ENCODE measurements around the gene GATA3. TPM values are rescaled to one million over a fixed set of nuclear protein-coding genes. Genes with fewer than 3 reads are reported as not detected.
A peak's percentile ranks its signal among the peaks of the same experiment; 100 is the strongest.

The GATA3 gene
- total RNA-seq, 3 donors from 2014 or later (not counting 1 experiment from before 2014, with no cell fraction given), result 50.3 to 92.2 (median 68.8) TPM

GRCh38 chr10:8059191-8059936, 4.9 kb downstream of the GATA3 start:
- 53% methylated on average over 15 of the region's 16 CpGs for WGBS (ENCODE audit: insufficient coverage)
- Histone ChIP-seq H3K27me3 (ENCODE audit: control insufficient read depth, insufficient read depth, low read length) (no peaks in the 10 kb centered on the region), H3K4me1 (ENCODE audit: control insufficient read depth, insufficient read depth, low read length) (peaks cover 69% of the 10 kb centered on the region), H3K4me3 (ENCODE audit: low read length) (peak overlapping the region; percentile 29), H3K9me3 (ENCODE audit: control insufficient read depth, insufficient read depth, low read length) (no peaks in the 10 kb centered on the region), H3K27ac (ENCODE audit: low read length) (peak overlapping the region; percentile 83), H3K36me3 (ENCODE audit: control insufficient read depth, insufficient read depth, low read length) (peaks cover 30% of the 10 kb centered on the region)
- H3K4me1 Mint-ChIP-seq, result peaks cover 82 to 83% of the 10 kb centered on the region in 2 donors
- H3K4me3 Mint-ChIP-seq, result peak overlapping the region; percentile 96
- H3K27me3 Mint-ChIP-seq (ENCODE audit: low read depth in 2 of 2), result no peaks in the 10 kb centered on the region
- intact Hi-C loops (cut with micrococcal nuclease), result no loop called here
- peak overlapping the region; percentile 86 to 98 for H3K27ac Mint-ChIP-seq
- peak in 1 of 2 donors; percentile 62 for DNase-seq
- TF ChIP-seq CTCF (IDR thresholded peaks at IDR 0.05), result no peak
- no peak for ATAC-seq
- no peaks in the 10 kb centered on the region for H3K9me3 Mint-ChIP-seq
- peaks cover 5% of the 10 kb centered on the region for H3K36me3 Mint-ChIP-seq

GRCh38 chr10:8060010-8060703, 5.7 kb downstream of the GATA3 start:
- Histone ChIP-seq H3K36me3 (ENCODE audit: control insufficient read depth, insufficient read depth, low read length) (peaks cover 36% of the 10 kb centered on the region), H3K27ac (ENCODE audit: low read length) (peak overlapping the region; percentile 83), H3K4me3 (ENCODE audit: low read length) (peak overlapping the region; percentile 29), H3K9me3 (ENCODE audit: control insufficient read depth, insufficient read depth, low read length) (no peaks in the 10 kb centered on the region), H3K4me1 (ENCODE audit: control insufficient read depth, insufficient read depth, low read length) (peaks cover 72% of the 10 kb centered on the region), H3K27me3 (ENCODE audit: control insufficient read depth, insufficient read depth, low read length) (no peaks in the 10 kb centered on the region)
- Mint-ChIP-seq H3K27me3 (ENCODE audit: low read depth in 2 of 2) (no peaks in the 10 kb centered on the region), H3K4me1 (peaks cover 80 to 82% of the 10 kb centered on the region in 2 donors), H3K9me3 (no peaks in the 10 kb centered on the region), H3K36me3 (peaks cover 10% of the 10 kb centered on the region), H3K4me3 (peak overlapping the region; percentile 96), H3K27ac (peak overlapping the region; percentile 86 to 98)
- DNase-seq, result peak in 1 of 2 donors; percentile 82
- 5% methylated on average over 10 of the region's 15 CpGs for WGBS (ENCODE audit: insufficient coverage)
- TF ChIP-seq CTCF (IDR thresholded peaks at IDR 0.05), result no peak
- ATAC-seq, result peak in 1 of 3 donors; percentile 6
- intact Hi-C loops (cut with micrococcal nuclease), result no loop called here

GRCh38 chr10:8060704-8061121, 6.2 kb downstream of the GATA3 start:
- H3K4me3 ChIP-seq (ENCODE audit: low read length), result peak overlapping the region; percentile 29
- peaks cover 13% of the 10 kb centered on the region for H3K36me3 Mint-ChIP-seq
- H3K9me3 ChIP-seq (ENCODE audit: control insufficient read depth, insufficient read depth, low read length), result no peaks in the 10 kb centered on the region
- H3K27me3 Mint-ChIP-seq (ENCODE audit: low read depth in 2 of 2), result no peaks in the 10 kb centered on the region
- peaks cover 76% of the 10 kb centered on the region for H3K4me1 ChIP-seq (ENCODE audit: control insufficient read depth, insufficient read depth, low read length)
- H3K27me3 ChIP-seq (ENCODE audit: control insufficient read depth, insufficient read depth, low read length), result no peaks in the 10 kb centered on the region
- peak overlapping the region; percentile 86 to 98 for H3K27ac Mint-ChIP-seq
- H3K9me3 Mint-ChIP-seq, result no peaks in the 10 kb centered on the region
- ATAC-seq (no peak), DNase-seq (peak in 1 of 2 donors; percentile 56)
- H3K4me1 Mint-ChIP-seq, result peaks cover 84 to 85% of the 10 kb centered on the region in 2 donors
- H3K36me3 ChIP-seq (ENCODE audit: control insufficient read depth, insufficient read depth, low read length), result peaks cover 36% of the 10 kb centered on the region
- intact Hi-C loops (cut with micrococcal nuclease), result no loop called here
- H3K4me3 Mint-ChIP-seq, result peak overlapping the region; percentile 96
- peak overlapping the region; percentile 83 for H3K27ac ChIP-seq (ENCODE audit: low read length)
- no peak for TF ChIP-seq CTCF (IDR thresholded peaks at IDR 0.05)
- WGBS (ENCODE audit: insufficient coverage), result 0% methylated on average over 1 of the region's 10 CpGs

Measured in natural killer cell (primary cell).